Loucy (cell line): ENCODE data around the gene CSF1.

ENCODE experiments used
- H2AFZ ChIP-seq: fragments of 200-600 bp; sonication (generic); 2 replicates; pipeline ENCODE4 v1.6.0; 2016; ENCODE audit warnings: antibody characterized with exemption, mild to moderate bottlenecking, low read length, moderate library complexity
- H3F3A ChIP-seq: fragments of 200-600 bp; 2 replicates; pipeline ENCODE4 v1.6.0; 2016; ENCODE audit warnings: antibody characterized with exemption, low read depth, mild to moderate bottlenecking
- H3K27me3 ChIP-seq: fragments of 200-600 bp; sonication (generic); 2 replicates; pipeline ENCODE4 v1.6.1; 2014; ENCODE audit warnings: low read length, mild to moderate bottlenecking; ENCODE audit not compliant: insufficient read depth, poor library complexity, severe bottlenecking
- H3K36me3 ChIP-seq: fragments of 200-600 bp; sonication (generic); 2 replicates; pipeline ENCODE4 v1.6.1; 2016; ENCODE audit warnings: low read length; ENCODE audit not compliant: insufficient read depth
- H3K4me1 ChIP-seq: fragments of 200-600 bp; sonication (generic); 2 replicates; pipeline ENCODE4 v1.5.1; 2014; ENCODE audit warnings: low read length, mild to moderate bottlenecking; ENCODE audit not compliant: insufficient read depth, poor library complexity, severe bottlenecking
- H3K4me2 ChIP-seq: fragments of 200-600 bp; sonication (generic); 2 replicates; pipeline ENCODE4 v1.6.0; 2014; ENCODE audit warnings: antibody characterized with exemption, low read length, low read depth, mild to moderate bottlenecking; ENCODE audit not compliant: poor library complexity, severe bottlenecking
- H3K4me3 ChIP-seq: fragments of 200-600 bp; sonication (generic); 2 replicates; pipeline ENCODE4 v1.5.1; 2014; ENCODE audit warnings: low read length, mild to moderate bottlenecking, mixed read lengths; ENCODE audit not compliant: poor library complexity, severe bottlenecking
- H3K79me2 ChIP-seq: fragments of 200-600 bp; sonication (generic); 2 replicates; pipeline ENCODE4 v1.6.1; 2014; ENCODE audit warnings: low read length; ENCODE audit not compliant: insufficient read depth
- H3K9ac ChIP-seq: fragments of 200-600 bp; sonication (generic); 2 replicates; pipeline ENCODE4 v1.6.0; 2014; ENCODE audit warnings: mild to moderate bottlenecking, low read depth, low read length, moderate library complexity; ENCODE audit not compliant: poor library complexity, severe bottlenecking
- H3K9me2 ChIP-seq: fragments of 200-600 bp; sonication (generic); replicated peaks from 2 replicates; pipeline ENCODE4 v1.6.1; 2016; ENCODE audit warnings: low read depth, low read length, mixed read lengths
- H3K9me3 ChIP-seq: fragments of 200-600 bp; sonication (generic); 2 replicates; pipeline ENCODE4 v1.6.1; 2014; ENCODE audit warnings: mild to moderate bottlenecking, antibody characterized with exemption, low read length, low read depth; ENCODE audit not compliant: insufficient read depth
- H4K20me1 ChIP-seq: fragments of 200-600 bp; sonication (generic); 2 replicates; pipeline ENCODE4 v1.6.0; 2014; ENCODE audit warnings: antibody characterized with exemption, low read length, mild to moderate bottlenecking; ENCODE audit not compliant: insufficient read depth, poor library complexity, severe bottlenecking
- EZH2phosphoT487 ChIP-seq: fragments of 200-600 bp; IDR thresholded peaks from 2 replicates; pipeline ENCODE4 v1.6.1; 2018; ENCODE audit warnings: antibody characterized with exemption, mild to moderate bottlenecking, moderate library complexity, borderline replicate concordance
- TF ChIP-seq, protein P1 (sequence below): fragments of 200-600 bp; sonication (generic); conservative IDR thresholded peaks from 2 replicates; pipeline ENCODE4 v1.5.1; 2014; ENCODE audit warnings: mild to moderate bottlenecking, antibody characterized with exemption, low read length

CSF1 gene

DNA sequence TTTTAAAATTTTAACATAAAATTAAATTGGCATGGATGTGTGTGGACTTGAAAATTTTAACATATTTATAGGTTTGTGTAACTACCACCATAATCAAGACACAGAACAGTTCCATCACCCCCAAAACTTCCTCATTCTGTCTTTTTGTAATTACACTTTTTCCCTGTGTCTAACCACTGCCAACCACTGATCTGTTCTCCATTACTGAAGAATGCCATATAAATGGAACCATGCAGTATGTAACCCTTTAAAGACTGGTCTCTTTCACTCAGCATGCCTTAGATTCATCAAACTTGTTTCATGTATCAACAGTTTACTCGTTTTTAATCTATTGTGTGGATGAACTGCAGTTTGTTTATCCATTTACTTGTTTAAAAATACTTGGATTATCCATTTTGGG is 60.9 kb downstream of the CSF1 start:
- TF ChIP-seq EZH2phosphoT487 = no peak
- TF ChIP-seq, protein P1, sequence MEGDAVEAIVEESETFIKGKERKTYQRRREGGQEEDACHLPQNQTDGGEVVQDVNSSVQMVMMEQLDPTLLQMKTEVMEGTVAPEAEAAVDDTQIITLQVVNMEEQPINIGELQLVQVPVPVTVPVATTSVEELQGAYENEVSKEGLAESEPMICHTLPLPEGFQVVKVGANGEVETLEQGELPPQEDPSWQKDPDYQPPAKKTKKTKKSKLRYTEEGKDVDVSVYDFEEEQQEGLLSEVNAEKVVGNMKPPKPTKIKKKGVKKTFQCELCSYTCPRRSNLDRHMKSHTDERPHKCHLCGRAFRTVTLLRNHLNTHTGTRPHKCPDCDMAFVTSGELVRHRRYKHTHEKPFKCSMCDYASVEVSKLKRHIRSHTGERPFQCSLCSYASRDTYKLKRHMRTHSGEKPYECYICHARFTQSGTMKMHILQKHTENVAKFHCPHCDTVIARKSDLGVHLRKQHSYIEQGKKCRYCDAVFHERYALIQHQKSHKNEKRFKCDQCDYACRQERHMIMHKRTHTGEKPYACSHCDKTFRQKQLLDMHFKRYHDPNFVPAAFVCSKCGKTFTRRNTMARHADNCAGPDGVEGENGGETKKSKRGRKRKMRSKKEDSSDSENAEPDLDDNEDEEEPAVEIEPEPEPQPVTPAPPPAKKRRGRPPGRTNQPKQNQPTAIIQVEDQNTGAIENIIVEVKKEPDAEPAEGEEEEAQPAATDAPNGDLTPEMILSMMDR = no peak
- H3K4me3 ChIP-seq = no peak overlapping the region
- no peaks in the 10 kb centered on the region for H3K79me2 ChIP-seq
- no peaks in the 10 kb centered on the region for H3K27me3 ChIP-seq
- H2AFZ ChIP-seq = no peak overlapping the region
- peaks cover 5% of the 10 kb centered on the region for H3K4me1 ChIP-seq
- no peaks in the 10 kb centered on the region for H4K20me1 ChIP-seq
- no peaks in the 10 kb centered on the region for H3K9me2 ChIP-seq
- no peaks in the 10 kb centered on the region for H3F3A ChIP-seq
- no peak overlapping the region for H3K4me2 ChIP-seq
- H3K36me3 ChIP-seq = no peaks in the 10 kb centered on the region
- no peak overlapping the region for H3K9ac ChIP-seq
- no peaks in the 10 kb centered on the region for H3K9me3 ChIP-seq

DNA sequence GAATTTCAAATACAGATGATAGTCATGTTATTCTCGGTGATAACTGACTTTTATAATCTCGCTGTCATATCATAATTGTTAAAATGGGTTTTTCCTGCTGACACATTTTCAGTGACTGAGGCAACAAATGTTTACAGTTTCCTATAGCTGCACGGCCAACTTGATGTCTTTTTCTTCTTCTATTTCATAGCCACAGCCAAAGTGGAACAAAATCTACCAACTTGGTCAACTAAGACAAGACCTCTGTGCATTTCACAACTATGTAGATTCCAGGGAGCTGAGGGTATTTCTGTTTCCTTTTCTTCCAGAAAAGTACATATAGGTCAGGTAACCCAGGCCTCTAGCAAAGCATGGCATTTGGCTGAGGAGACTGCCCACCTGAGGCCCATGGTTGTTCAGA is 63.5 kb downstream of the CSF1 start:
- H4K20me1 ChIP-seq = no peaks in the 10 kb centered on the region

DNA sequence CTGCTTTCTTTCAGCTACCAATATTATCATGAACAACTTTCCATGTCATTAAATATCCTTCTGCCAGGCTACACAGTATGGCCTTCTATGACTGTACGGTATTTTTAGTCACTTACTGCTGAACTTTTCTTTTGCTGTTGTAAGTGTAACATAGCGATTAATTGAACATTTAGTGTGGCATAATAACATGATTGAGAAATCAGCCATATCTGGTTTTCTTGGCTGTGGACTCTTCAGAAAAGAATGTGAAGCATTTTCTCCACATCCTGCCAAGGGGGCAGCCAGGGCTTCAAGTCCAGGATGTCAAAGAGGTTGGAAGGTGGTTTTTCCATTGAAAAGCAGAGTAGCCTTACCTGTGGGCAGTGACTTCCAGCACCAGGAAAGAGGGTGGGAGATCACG is 65.1 kb downstream of the CSF1 start:
- H3K9me2 ChIP-seq = no peaks in the 10 kb centered on the region
- no peaks in the 10 kb centered on the region for H3K79me2 ChIP-seq
- H3K27me3 ChIP-seq = no peaks in the 10 kb centered on the region
- H3K4me3 ChIP-seq = no peak overlapping the region
- no peak overlapping the region for H3K9ac ChIP-seq
- H3F3A ChIP-seq = no peaks in the 10 kb centered on the region
- no peaks in the 10 kb centered on the region for H3K36me3 ChIP-seq
- no peak overlapping the region for H3K4me2 ChIP-seq
- no peaks in the 10 kb centered on the region for H4K20me1 ChIP-seq
- TF ChIP-seq, protein P1 = no peak
- no peak for TF ChIP-seq EZH2phosphoT487
- no peaks in the 10 kb centered on the region for H3K9me3 ChIP-seq
- H3K4me1 ChIP-seq = no peaks in the 10 kb centered on the region
- no peak overlapping the region for H2AFZ ChIP-seq

More for the DNA sequence above, 63.5 kb downstream of the CSF1 start:
- Histone ChIP-seq H3K4me3 (no peak overlapping the region), H3K4me1 (peaks cover 5% of the 10 kb centered on the region), H3K9ac (no peak overlapping the region), H3K4me2 (no peak overlapping the region), H3K36me3 (no peaks in the 10 kb centered on the region), H3K9me3 (no peaks in the 10 kb centered on the region), H2AFZ (peak overlapping the region; percentile 18; the same call in 1 of the 2 replicates), H3K79me2 (no peaks in the 10 kb centered on the region), H3K9me2 (no peaks in the 10 kb centered on the region), H3F3A (no peaks in the 10 kb centered on the region), H3K27me3 (no peaks in the 10 kb centered on the region)
- TF ChIP-seq, protein P1 = no peak
- no peak for TF ChIP-seq EZH2phosphoT487
